SH-SY5Y (cell line): Measurements from ENCODE around the gene SAA2.

ENCODE experiments used
- GATA2 ChIP-seq: IDR thresholded peaks from 2 replicates; pipeline ENCODE4 v1.6.1; 2011; ENCODE audit warnings: mild to moderate bottlenecking, low read depth, low read length
- GATA3 ChIP-seq: IDR thresholded peaks from 2 replicates; pipeline ENCODE4 v1.6.1; 2011; ENCODE audit warnings: low read depth, mild to moderate bottlenecking, low read length, moderate library complexity

DNA sequence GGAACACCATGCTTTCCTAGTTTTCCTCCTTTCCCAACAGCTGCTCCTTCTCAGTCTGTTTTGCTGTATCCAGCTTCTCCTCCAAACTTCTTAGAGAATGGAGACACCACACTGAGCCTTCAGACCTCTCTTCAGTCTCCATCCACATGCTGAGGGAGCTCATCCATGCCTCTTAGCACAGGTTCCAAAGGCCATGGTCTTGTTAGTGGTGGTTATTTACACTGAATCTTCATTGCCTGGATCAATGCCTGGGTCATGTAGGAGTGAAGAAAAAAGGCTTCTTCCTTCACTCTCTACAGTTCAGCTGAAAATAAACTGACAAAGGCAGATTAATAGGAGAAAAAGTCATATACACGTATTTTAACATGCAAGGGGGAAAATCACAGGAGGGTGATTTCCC, 8.8 kb downstream of the SAA2 start:
- no peak for TF ChIP-seq GATA2
- TF ChIP-seq GATA3: no peak
